ENCODE measurements around the gene MAP2K2.
"Not testable (repeated sequence)": the region's sequence is repeated elsewhere in the genome, so short reads cannot be mapped to it uniquely, and the experiment has no call there.

MAP2K2 gene

DNA sequence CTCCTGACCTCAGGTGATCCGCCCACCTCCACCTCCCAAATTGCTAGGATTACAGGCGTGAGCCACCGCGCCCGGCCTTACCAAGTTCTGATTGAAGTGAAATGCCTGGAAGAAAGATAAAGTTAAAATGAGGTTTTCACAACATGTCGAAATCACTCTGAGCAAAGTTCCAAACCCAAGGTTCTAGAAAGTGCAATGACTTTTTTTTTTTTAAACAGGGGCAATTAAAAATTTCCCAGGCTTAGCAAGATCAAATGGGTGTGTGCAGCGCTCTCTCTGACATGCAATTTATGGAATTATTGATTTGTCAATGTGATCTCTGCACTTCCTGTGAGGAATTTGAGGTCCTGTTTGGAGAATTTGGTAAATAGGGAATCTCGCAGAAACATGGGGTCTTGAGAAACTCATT is 12.8 kb upstream of the MAP2K2 start:
- no peak for TF ChIP-seq ZFP3 (CRISPR knock-in tag; IDR thresholded peaks at IDR 0.05)
- TF ChIP-seq, protein P1, sequence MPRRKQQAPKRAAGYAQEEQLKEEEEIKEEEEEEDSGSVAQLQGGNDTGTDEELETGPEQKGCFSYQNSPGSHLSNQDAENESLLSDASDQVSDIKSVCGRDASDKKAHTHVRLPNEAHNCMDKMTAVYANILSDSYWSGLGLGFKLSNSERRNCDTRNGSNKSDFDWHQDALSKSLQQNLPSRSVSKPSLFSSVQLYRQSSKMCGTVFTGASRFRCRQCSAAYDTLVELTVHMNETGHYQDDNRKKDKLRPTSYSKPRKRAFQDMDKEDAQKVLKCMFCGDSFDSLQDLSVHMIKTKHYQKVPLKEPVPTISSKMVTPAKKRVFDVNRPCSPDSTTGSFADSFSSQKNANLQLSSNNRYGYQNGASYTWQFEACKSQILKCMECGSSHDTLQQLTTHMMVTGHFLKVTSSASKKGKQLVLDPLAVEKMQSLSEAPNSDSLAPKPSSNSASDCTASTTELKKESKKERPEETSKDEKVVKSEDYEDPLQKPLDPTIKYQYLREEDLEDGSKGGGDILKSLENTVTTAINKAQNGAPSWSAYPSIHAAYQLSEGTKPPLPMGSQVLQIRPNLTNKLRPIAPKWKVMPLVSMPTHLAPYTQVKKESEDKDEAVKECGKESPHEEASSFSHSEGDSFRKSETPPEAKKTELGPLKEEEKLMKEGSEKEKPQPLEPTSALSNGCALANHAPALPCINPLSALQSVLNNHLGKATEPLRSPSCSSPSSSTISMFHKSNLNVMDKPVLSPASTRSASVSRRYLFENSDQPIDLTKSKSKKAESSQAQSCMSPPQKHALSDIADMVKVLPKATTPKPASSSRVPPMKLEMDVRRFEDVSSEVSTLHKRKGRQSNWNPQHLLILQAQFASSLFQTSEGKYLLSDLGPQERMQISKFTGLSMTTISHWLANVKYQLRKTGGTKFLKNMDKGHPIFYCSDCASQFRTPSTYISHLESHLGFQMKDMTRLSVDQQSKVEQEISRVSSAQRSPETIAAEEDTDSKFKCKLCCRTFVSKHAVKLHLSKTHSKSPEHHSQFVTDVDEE (CRISPR knock-in tag; IDR thresholded peaks at IDR 0.05) = no peak
- TF ChIP-seq CSDC2 (CRISPR knock-in tag; IDR thresholded peaks at IDR 0.05) = no peak
- ATAC-seq = no peak

DNA sequence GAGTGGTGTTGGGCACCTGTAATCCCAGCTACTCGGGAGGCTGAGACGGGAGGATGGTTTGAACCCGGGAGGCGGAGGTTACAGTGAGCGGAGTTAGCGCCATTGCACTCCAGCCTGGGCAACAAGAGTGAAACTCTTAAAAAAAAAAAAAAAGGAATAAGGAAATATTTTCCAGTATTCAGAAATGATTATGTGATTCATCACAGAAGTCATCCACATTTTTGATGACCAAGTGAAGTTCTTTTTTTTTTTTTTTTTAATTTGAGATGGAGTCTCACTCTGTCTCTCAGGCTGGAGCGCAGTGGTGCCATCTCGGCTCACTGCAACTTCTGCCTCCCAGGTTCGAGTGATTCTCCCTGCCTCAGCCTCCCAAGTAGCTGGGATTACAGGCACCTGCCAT is 11.5 kb upstream of the MAP2K2 start:
- not testable (repeated sequence) for ATAC-seq

DNA sequence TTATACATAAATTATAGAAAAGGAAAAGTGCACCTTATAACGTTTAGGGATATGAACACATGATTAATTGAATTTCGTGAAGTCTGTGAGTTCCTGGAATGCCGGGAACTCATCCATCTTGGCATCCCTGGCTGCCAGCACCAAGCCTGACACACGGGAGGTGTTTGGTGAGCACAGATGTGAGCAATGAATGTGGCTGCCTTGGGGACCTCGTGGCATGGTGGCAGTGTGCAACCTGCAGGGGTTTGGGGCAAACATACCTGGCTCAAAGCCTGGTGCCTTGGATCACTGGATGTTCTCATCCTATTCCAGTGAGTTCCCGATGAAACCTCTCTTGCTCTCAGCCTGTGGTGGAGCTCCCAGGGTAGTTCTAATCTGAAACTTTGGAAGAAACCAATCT is 10.4 kb upstream of the MAP2K2 start:
- TF ChIP-seq ESRRG (CRISPR knock-in tag; IDR thresholded peaks at IDR 0.05) = no peak
- no peak for TF ChIP-seq RARB (CRISPR knock-in tag; IDR thresholded peaks at IDR 0.05)
- no peak for TF ChIP-seq ZFP30 (CRISPR knock-in tag; IDR thresholded peaks at IDR 0.05)
- TF ChIP-seq, protein P2, sequence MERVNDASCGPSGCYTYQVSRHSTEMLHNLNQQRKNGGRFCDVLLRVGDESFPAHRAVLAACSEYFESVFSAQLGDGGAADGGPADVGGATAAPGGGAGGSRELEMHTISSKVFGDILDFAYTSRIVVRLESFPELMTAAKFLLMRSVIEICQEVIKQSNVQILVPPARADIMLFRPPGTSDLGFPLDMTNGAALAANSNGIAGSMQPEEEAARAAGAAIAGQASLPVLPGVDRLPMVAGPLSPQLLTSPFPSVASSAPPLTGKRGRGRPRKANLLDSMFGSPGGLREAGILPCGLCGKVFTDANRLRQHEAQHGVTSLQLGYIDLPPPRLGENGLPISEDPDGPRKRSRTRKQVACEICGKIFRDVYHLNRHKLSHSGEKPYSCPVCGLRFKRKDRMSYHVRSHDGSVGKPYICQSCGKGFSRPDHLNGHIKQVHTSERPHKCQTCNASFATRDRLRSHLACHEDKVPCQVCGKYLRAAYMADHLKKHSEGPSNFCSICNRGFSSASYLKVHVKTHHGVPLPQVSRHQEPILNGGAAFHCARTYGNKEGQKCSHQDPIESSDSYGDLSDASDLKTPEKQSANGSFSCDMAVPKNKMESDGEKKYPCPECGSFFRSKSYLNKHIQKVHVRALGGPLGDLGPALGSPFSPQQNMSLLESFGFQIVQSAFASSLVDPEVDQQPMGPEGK (CRISPR knock-in tag; IDR thresholded peaks at IDR 0.05; ENCODE audit: borderline replicate concordance) = no peak
- no peak for TF ChIP-seq ZNF70 (CRISPR knock-in tag; IDR thresholded peaks at IDR 0.05)
- no peak for TF ChIP-seq BACH2 (CRISPR knock-in tag; IDR thresholded peaks at IDR 0.05; ENCODE audit: borderline replicate concordance)
- TF ChIP-seq, protein P3, sequence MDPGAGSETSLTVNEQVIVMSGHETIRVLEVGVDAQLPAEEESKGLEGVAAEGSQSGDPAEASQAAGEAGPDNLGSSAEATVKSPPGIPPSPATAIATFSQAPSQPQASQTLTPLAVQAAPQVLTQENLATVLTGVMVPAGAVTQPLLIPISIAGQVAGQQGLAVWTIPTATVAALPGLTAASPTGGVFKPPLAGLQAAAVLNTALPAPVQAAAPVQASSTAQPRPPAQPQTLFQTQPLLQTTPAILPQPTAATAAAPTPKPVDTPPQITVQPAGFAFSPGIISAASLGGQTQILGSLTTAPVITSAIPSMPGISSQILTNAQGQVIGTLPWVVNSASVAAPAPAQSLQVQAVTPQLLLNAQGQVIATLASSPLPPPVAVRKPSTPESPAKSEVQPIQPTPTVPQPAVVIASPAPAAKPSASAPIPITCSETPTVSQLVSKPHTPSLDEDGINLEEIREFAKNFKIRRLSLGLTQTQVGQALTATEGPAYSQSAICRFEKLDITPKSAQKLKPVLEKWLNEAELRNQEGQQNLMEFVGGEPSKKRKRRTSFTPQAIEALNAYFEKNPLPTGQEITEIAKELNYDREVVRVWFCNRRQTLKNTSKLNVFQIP (CRISPR knock-in tag; IDR thresholded peaks at IDR 0.05; ENCODE audit: borderline replicate concordance, low read depth) = no peak
- no peak for TF ChIP-seq ISL1 (CRISPR knock-in tag; IDR thresholded peaks at IDR 0.05)
- no peak for TF ChIP-seq ZNF8 (CRISPR knock-in tag; IDR thresholded peaks at IDR 0.05)
- TF ChIP-seq ZFP3 (CRISPR knock-in tag; IDR thresholded peaks at IDR 0.05) = no peak
- no peak for TF ChIP-seq GLIS3 (CRISPR knock-in tag; IDR thresholded peaks at IDR 0.05)
- no peak for TF ChIP-seq ZNF565 (CRISPR knock-in tag; conservative IDR thresholded peaks at IDR 0.05; ENCODE audit: low read depth)
- ATAC-seq = peak; percentile 27

DNA sequence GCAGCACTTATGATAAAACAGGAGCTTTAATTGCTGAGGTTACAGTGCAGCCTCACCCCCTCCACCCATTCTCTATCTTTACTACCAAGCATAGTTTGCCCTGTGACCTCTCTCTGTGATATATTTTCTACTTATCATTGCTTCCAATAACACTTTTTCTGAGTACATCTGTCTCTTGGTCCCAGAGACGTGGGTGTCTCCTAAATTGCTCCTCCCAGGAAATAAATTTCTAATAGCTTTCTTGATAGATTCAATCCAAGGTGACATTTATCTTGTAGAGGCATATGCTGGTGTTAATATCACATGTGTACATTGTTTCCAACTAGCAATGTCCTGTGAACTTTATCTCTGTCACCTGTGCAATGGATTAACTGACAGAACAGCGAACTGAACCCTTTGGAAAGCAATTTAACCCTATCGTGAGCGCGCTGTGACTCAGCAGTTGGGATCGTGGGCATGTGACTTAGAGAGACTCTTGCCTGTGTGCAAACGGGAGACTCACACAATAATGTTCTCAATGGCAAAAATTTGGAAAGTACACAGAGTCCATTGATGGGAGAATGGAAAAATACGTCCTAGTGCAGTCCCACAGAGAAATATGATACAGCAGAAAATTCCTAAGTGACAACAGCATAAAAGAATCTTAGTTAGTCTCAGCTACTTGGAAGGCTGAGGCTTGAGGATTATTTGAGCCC is 7.0 kb upstream of the MAP2K2 start:
- ATAC-seq = peak; percentile 81
- TF ChIP-seq ARNTL (CRISPR knock-in tag; IDR thresholded peaks at IDR 0.05; ENCODE audit: borderline replicate concordance, low read depth) (no peak), ZFP3 (CRISPR knock-in tag; IDR thresholded peaks at IDR 0.05) (no peak), ZNF70 (CRISPR knock-in tag; IDR thresholded peaks at IDR 0.05) (no peak), ZFP30 (CRISPR knock-in tag; IDR thresholded peaks at IDR 0.05) (no peak), PPARA (CRISPR knock-in tag; IDR thresholded peaks at IDR 0.05; ENCODE audit: borderline replicate concordance) (no peak), GLIS3 (CRISPR knock-in tag; IDR thresholded peaks at IDR 0.05) (no peak), RARB (CRISPR knock-in tag; IDR thresholded peaks at IDR 0.05) (no peak), ESRRG (CRISPR knock-in tag; IDR thresholded peaks at IDR 0.05) (no peak), SNAI2 (CRISPR knock-in tag; IDR thresholded peaks at IDR 0.05) (no peak), ZC3H10 (CRISPR knock-in tag; IDR thresholded peaks at IDR 0.05) (no peak), OSR1 (CRISPR knock-in tag; IDR thresholded peaks at IDR 0.05) (no peak), ZNF8 (CRISPR knock-in tag; IDR thresholded peaks at IDR 0.05) (no peak)
- TF ChIP-seq, protein P4, sequence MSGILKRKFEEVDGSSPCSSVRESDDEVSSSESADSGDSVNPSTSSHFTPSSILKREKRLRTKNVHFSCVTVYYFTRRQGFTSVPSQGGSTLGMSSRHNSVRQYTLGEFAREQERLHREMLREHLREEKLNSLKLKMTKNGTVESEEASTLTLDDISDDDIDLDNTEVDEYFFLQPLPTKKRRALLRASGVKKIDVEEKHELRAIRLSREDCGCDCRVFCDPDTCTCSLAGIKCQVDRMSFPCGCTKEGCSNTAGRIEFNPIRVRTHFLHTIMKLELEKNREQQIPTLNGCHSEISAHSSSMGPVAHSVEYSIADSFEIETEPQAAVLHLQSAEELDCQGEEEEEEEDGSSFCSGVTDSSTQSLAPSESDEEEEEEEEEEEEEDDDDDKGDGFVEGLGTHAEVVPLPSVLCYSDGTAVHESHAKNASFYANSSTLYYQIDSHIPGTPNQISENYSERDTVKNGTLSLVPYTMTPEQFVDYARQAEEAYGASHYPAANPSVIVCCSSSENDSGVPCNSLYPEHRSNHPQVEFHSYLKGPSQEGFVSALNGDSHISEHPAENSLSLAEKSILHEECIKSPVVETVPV (CRISPR knock-in tag; IDR thresholded peaks at IDR 0.05) = no peak
- TF ChIP-seq, protein P1 (CRISPR knock-in tag; IDR thresholded peaks at IDR 0.05) = no peak
- TF ChIP-seq, protein P5, sequence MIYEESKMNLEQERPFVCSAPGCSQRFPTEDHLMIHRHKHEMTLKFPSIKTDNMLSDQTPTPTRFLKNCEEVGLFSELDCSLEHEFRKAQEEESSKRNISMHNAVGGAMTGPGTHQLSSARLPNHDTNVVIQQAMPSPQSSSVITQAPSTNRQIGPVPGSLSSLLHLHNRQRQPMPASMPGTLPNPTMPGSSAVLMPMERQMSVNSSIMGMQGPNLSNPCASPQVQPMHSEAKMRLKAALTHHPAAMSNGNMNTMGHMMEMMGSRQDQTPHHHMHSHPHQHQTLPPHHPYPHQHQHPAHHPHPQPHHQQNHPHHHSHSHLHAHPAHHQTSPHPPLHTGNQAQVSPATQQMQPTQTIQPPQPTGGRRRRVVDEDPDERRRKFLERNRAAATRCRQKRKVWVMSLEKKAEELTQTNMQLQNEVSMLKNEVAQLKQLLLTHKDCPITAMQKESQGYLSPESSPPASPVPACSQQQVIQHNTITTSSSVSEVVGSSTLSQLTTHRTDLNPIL (CRISPR knock-in tag; IDR thresholded peaks at IDR 0.05; ENCODE audit: low read depth) = no peak
- TF ChIP-seq, protein P2 (CRISPR knock-in tag; IDR thresholded peaks at IDR 0.05; ENCODE audit: borderline replicate concordance) = no peak
